ENCODE results near the gene ERC1.

The ERC1 gene

GRCh38 chr12:1383758-1384157 is 392.7 kb downstream of the ERC1 start:
- H2AFZ ChIP-seq (ENCODE audit: low read length) = no peak overlapping the region
- H3K9me3 ChIP-seq (ENCODE audit: low read length) = no peaks in the 10 kb centered on the region
- H3K9ac ChIP-seq (ENCODE audit: low read length) = no peak overlapping the region
- H3K36me3 ChIP-seq (ENCODE audit: insufficient read depth, low read length) = peaks cover 22% of the 10 kb centered on the region
- H3K79me2 ChIP-seq (ENCODE audit: insufficient read depth, low read length) = no peaks in the 10 kb centered on the region
- H3K4me2 ChIP-seq (ENCODE audit: low read length) = no peak overlapping the region
- TF ChIP-seq EZH2 (IDR thresholded peaks at IDR 0.05; ENCODE audit: borderline replicate concordance, low read length) = no peak
- TF ChIP-seq, protein P1, sequence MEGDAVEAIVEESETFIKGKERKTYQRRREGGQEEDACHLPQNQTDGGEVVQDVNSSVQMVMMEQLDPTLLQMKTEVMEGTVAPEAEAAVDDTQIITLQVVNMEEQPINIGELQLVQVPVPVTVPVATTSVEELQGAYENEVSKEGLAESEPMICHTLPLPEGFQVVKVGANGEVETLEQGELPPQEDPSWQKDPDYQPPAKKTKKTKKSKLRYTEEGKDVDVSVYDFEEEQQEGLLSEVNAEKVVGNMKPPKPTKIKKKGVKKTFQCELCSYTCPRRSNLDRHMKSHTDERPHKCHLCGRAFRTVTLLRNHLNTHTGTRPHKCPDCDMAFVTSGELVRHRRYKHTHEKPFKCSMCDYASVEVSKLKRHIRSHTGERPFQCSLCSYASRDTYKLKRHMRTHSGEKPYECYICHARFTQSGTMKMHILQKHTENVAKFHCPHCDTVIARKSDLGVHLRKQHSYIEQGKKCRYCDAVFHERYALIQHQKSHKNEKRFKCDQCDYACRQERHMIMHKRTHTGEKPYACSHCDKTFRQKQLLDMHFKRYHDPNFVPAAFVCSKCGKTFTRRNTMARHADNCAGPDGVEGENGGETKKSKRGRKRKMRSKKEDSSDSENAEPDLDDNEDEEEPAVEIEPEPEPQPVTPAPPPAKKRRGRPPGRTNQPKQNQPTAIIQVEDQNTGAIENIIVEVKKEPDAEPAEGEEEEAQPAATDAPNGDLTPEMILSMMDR (IDR thresholded peaks at IDR 0.05; ENCODE audit: low read length) = no peak
- H3K4me1 ChIP-seq (ENCODE audit: insufficient read depth, low read length, severe bottlenecking) = no peaks in the 10 kb centered on the region
- H4K20me1 ChIP-seq (ENCODE audit: insufficient read depth, low read length) = no peaks in the 10 kb centered on the region
- no peak overlapping the region for H3K4me3 ChIP-seq (ENCODE audit: low read depth, low read length, poor library complexity, severe bottlenecking)
- H3K27ac ChIP-seq (ENCODE audit: low read depth, low read length, poor library complexity, severe bottlenecking) = no peak overlapping the region
- H3F3A ChIP-seq (ENCODE audit: insufficient read depth, low read length) = no peaks in the 10 kb centered on the region
- no peaks in the 10 kb centered on the region for H3K27me3 ChIP-seq (ENCODE audit: insufficient read depth, low read length)
- H3K9me2 ChIP-seq (ENCODE audit: low read depth, low read length) = no peaks in the 10 kb centered on the region

DNA sequence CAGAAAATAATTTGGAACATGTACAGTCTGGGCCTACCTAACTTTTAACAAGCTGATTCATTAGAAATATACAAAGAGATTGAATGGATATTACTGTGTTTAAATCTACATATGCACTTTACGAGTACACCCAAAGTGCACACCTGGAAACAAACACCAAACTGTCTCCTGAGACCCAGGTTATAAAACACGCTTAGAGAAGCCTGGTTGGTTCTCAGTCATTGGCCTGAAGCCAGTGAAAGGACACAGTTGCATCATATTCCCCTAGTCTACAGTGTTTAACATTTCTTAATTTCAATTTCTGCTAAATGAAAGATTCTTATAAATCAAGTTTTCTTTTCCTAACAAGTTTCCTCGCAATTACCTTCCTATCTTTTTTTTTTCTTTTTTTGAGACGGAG is 393.9 kb downstream of the ERC1 start:
- no peaks in the 10 kb centered on the region for H3K79me2 ChIP-seq (ENCODE audit: insufficient read depth, low read length)
- peaks cover 8% of the 10 kb centered on the region; the same call in 1 of the 2 replicates for H3K9me3 ChIP-seq (ENCODE audit: low read length)
- H3K9ac ChIP-seq (ENCODE audit: low read length) = no peak overlapping the region
- no peaks in the 10 kb centered on the region for H3F3A ChIP-seq (ENCODE audit: insufficient read depth, low read length)
- no peak overlapping the region for H3K27ac ChIP-seq (ENCODE audit: low read depth, low read length, poor library complexity, severe bottlenecking)
- H3K4me3 ChIP-seq (ENCODE audit: low read depth, low read length, poor library complexity, severe bottlenecking) = no peak overlapping the region
- H3K9me2 ChIP-seq (ENCODE audit: low read depth, low read length) = no peaks in the 10 kb centered on the region
- no peak overlapping the region for H2AFZ ChIP-seq (ENCODE audit: low read length)
- no peak overlapping the region for H3K4me2 ChIP-seq (ENCODE audit: low read length)
- H3K4me1 ChIP-seq (ENCODE audit: insufficient read depth, low read length, severe bottlenecking) = no peaks in the 10 kb centered on the region
- H3K36me3 ChIP-seq (ENCODE audit: insufficient read depth, low read length) = peaks cover 25% of the 10 kb centered on the region
- H3K27me3 ChIP-seq (ENCODE audit: insufficient read depth, low read length) = no peaks in the 10 kb centered on the region
- TF ChIP-seq EZH2 (IDR thresholded peaks at IDR 0.05; ENCODE audit: borderline replicate concordance, low read length) = no peak
- TF ChIP-seq, protein P1 (IDR thresholded peaks at IDR 0.05; ENCODE audit: low read length) = no peak
- H4K20me1 ChIP-seq (ENCODE audit: insufficient read depth, low read length) = no peaks in the 10 kb centered on the region

- Histone ChIP-seq H3K9ac (ENCODE audit: low read length) (no peak overlapping the region), H3K27ac (ENCODE audit: low read depth, low read length, poor library complexity, severe bottlenecking) (no peak overlapping the region), H3K4me2 (ENCODE audit: low read length) (no peak overlapping the region), H3K79me2 (ENCODE audit: insufficient read depth, low read length) (no peaks in the 10 kb centered on the region), H3K27me3 (ENCODE audit: insufficient read depth, low read length) (no peaks in the 10 kb centered on the region), H4K20me1 (ENCODE audit: insufficient read depth, low read length) (no peaks in the 10 kb centered on the region), H3K9me3 (ENCODE audit: low read length) (peaks cover 14% of the 10 kb centered on the region; the same call in 1 of the 2 replicates), H3K4me1 (ENCODE audit: insufficient read depth, low read length, severe bottlenecking) (no peaks in the 10 kb centered on the region), H3F3A (ENCODE audit: insufficient read depth, low read length) (no peaks in the 10 kb centered on the region), H2AFZ (ENCODE audit: low read length) (no peak overlapping the region), H3K4me3 (ENCODE audit: low read depth, low read length, poor library complexity, severe bottlenecking) (no peak overlapping the region), H3K36me3 (ENCODE audit: insufficient read depth, low read length) (peaks cover 34% of the 10 kb centered on the region), H3K9me2 (ENCODE audit: low read depth, low read length) (no peaks in the 10 kb centered on the region)
- no peak for TF ChIP-seq EZH2 (IDR thresholded peaks at IDR 0.05; ENCODE audit: borderline replicate concordance, low read length)
- TF ChIP-seq, protein P1 (IDR thresholded peaks at IDR 0.05; ENCODE audit: low read length) = no peak
Observed at GRCh38 chr12:1391722-1392121, 400.7 kb downstream of the ERC1 start.

All from OCI-LY1 (cell line).